Measurements from ENCODE around the gene SPO11.

The SPO11 gene

GRCh38 chr20:57382516-57382915 is 52.9 kb downstream of the SPO11 start:
- Mint-ChIP-seq H3K9me3 (no peaks in the 10 kb centered on the region), H3K36me3 (peaks cover 27% of the 10 kb centered on the region), H3K4me3 (no peak overlapping the region), H3K4me1 (peaks cover 22% of the 10 kb centered on the region), H3K27ac (no peak overlapping the region), H3K27me3 (no peaks in the 10 kb centered on the region)
- peak; percentile 16 for DNase-seq
- CTCF ChIA-PET: interaction anchor here (0.5 to 4.2 kb wide), 11 partner anchors 10 to 240 kb away, joined by 3 to 25 read pairs (median 4); partner anchors contain the start of gene RAE1

DNA sequence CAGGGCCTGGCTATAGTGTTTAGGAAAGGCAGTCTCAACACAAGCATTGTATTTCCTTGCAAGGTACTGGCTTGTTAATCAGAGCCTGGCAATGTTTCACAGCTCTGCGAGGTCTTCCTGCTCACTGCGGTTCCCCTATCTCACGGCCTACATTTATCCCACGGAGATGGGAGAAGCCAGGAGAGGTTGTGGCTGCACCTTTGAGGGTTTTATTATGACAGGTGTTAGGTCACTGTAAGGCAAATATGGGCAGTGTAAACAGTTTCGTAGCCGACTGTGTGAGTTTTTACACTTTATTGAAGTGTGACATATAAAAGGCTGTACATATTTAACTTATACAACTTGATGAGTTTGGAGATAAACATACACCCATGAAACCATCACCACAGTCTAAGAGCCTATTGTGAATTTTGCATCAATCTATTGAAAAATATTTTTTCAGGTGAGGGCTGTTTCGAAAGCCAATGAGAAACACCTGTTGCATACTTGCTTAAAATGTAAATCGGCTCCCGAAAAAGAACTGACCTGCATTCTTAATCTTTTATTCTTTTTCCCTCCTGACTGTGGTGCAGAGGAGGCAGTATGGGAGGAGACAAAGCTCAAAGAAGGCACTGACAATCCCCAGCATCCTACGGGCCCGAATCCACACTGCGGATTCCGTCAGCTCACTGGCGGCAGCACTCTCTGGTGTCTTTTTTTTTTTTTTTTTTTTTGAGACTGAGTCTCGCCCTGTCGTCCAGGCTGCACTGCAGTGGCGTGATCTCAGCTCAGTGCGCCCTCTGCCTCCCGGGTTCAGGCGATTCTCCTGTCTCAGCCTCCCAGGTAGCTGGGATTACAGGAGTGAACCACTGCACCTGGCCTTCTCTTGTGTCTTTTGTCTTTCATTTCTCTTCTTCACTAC is 54.1 kb downstream of the SPO11 start:
- Mint-ChIP-seq H3K27ac (no peak overlapping the region), H3K4me3 (no peak overlapping the region)
- CTCF ChIA-PET: interaction anchor here (1.1 to 4.1 kb wide), 4 partner anchors 15 to 112 kb away, joined by 3 to 25 read pairs (median 4); no protein-coding TSS in a partner anchor

DNA sequence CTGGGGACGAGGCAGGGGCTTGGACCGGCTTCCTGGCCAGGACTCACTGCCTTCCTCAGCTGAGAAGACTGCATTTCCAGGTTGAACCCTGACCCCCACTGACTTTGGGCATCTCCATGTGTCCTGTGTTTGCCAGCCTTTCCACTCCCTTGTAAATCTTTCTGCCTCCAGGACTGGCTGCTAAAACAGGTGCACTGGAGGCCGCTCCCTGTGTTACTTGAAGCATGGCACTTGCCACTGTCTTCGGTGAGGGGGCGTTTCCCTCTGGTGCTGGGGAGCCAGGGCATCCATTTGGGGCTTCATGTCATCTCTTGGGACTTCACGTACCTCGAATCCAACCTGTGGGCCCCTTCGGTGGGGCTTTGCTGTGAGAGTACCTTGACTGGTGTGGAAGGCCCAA is 54.9 kb downstream of the SPO11 start:
- no peak overlapping the region for H3K27ac Mint-ChIP-seq
- CTCF ChIA-PET: interaction anchor here (1.2 to 1.8 kb wide), 2 partner anchors 111 to 112 kb away, joined by 3 to 5 read pairs; no protein-coding TSS in a partner anchor
- peak; percentile 14 for DNase-seq
- H3K9me3 Mint-ChIP-seq: no peaks in the 10 kb centered on the region
- peaks cover 29% of the 10 kb centered on the region for H3K4me1 Mint-ChIP-seq
- H3K27me3 Mint-ChIP-seq: no peaks in the 10 kb centered on the region
- H3K4me3 Mint-ChIP-seq: no peak overlapping the region
- H3K36me3 Mint-ChIP-seq: peaks cover 17% of the 10 kb centered on the region

More for the DNA sequence above, 54.1 kb downstream of the SPO11 start:
- peaks cover 19% of the 10 kb centered on the region for H3K36me3 Mint-ChIP-seq
- peaks cover 25% of the 10 kb centered on the region for H3K4me1 Mint-ChIP-seq
- no peaks in the 10 kb centered on the region for H3K9me3 Mint-ChIP-seq
- DNase-seq: peak; percentile 17
- H3K27me3 Mint-ChIP-seq: no peaks in the 10 kb centered on the region

DNA sequence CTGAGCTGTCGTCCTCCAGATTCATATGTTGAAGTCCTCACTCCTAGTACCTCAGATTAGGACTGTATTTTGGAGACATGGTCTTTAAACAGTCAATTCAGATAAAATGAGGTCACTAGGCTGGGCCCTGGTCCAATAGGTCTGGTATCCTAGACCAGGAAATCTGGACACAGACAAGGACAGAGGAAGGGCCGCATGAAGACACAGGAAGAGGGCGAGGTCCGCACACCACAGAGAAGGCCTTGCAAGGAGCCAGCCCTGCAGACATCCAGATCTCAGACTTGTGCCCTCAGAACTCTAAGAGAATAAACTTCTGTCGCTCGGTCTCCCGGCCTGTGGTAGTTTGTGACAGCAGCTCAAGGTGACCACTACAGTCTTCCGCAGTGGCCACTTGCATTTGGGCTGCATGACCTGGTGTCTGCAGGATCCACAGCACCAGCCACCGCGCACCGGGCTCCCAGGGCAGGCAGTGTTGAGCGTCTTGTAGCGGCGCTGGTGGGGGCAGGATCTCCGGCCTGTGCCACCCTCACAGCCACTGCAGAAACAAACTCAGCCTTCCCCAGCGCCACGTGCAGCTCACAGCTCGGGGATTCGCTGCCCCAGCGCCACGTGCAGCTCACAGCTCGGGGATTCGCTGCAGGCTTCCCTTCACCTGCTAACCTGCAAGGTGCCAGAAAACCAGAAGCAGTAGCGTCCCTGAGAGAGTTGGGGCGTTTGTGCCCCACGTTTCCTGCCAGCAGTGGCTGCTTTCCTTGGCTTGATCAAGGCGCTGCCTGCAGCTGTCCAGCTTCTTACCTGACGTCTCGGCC is 55.6 kb downstream of the SPO11 start:
- Mint-ChIP-seq H3K4me3 (no peak overlapping the region), H3K27me3 (no peaks in the 10 kb centered on the region), H3K36me3 (peaks cover 15% of the 10 kb centered on the region), H3K9me3 (no peaks in the 10 kb centered on the region), H3K4me1 (peaks cover 36% of the 10 kb centered on the region), H3K27ac (no peak overlapping the region)
- CTCF ChIA-PET: interaction anchor here (1.2 kb wide), 2 partner anchors 48 to 111 kb away, joined by 3 to 4 read pairs; no protein-coding TSS in a partner anchor
- DNase-seq: peak; percentile 8

DNA sequence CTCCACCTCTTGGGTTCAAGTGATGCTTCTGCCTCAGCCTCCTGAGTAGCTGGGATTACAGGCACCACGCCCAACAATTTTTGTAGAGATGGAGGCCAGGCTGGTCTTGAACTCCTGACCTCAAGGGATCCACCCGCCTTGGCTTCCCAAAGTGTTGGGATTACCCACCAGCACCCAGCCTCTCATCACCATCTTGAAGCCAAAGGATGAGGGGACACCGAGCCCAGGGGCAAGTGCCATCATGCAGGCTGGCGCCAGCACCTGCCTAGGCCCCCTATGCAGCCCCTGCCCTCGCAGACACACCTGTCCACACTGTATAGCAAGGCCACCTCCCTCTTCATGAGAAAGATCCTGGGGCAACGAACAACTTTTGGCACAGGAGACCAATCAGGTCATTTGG is 56.3 kb downstream of the SPO11 start:
- Mint-ChIP-seq H3K4me3 (no peak overlapping the region), H3K4me1 (peaks cover 43% of the 10 kb centered on the region), H3K36me3 (peaks cover 11% of the 10 kb centered on the region), H3K9me3 (no peaks in the 10 kb centered on the region), H3K27ac (no peak overlapping the region), H3K27me3 (no peaks in the 10 kb centered on the region)
- no peak for DNase-seq
- CTCF ChIA-PET: interaction anchor here (1.2 to 3.0 kb wide), 3 partner anchors 12 to 110 kb away, joined by 3 to 17 read pairs (median 4); no protein-coding TSS in a partner anchor

- peaks cover 41% of the 10 kb centered on the region for H3K4me1 Mint-ChIP-seq
- H3K27me3 Mint-ChIP-seq: no peaks in the 10 kb centered on the region
- H3K9me3 Mint-ChIP-seq: no peaks in the 10 kb centered on the region
Measured at GRCh38 chr20:57386762-57387161, 57.2 kb downstream of the SPO11 start.

DNA sequence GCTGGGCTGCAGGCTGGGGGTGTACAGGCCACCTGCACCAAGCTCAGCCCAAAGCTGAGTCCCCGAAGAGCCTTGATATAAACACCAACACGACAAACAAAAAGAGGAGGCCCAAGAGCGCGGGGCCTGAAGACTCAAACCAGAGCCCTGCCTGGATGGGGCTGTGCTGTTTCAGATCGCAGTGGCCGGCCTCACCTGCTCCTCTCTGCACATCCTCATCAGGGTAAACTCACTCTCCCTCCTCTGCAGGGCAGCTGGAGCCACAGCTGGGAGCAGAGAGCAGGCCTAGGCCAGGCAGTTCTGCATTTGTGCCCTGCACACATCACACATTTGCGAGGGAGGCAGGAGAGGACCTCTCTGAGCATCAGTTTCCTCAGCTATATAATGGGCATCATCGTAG is 57.9 kb downstream of the SPO11 start:
- no peaks in the 10 kb centered on the region for H3K9me3 Mint-ChIP-seq
- no peaks in the 10 kb centered on the region for H3K27me3 Mint-ChIP-seq
- no peak overlapping the region for H3K27ac Mint-ChIP-seq
- H3K4me3 Mint-ChIP-seq: no peak overlapping the region
- H3K36me3 Mint-ChIP-seq: peaks cover 14% of the 10 kb centered on the region
- H3K4me1 Mint-ChIP-seq: peaks cover 34% of the 10 kb centered on the region
- CTCF ChIA-PET: interaction anchor here (0.7 to 3.0 kb wide), 5 partner anchors 11 to 120 kb away, joined by 3 to 17 read pairs (median 3); no protein-coding TSS in a partner anchor
- DNase-seq: peak; percentile 10

More at GRCh38 chr20:57386762-57387161, 57.2 kb downstream of the SPO11 start:
- Mint-ChIP-seq H3K36me3 (peaks cover 11% of the 10 kb centered on the region), H3K27ac (no peak overlapping the region), H3K4me3 (no peak overlapping the region)
- DNase-seq: peak; percentile 17
- CTCF ChIA-PET: interaction anchor here (1.1 to 3.0 kb wide), 2 partner anchors 11 to 49 kb away, joined by 3 to 17 read pairs; no protein-coding TSS in a partner anchor

DNA sequence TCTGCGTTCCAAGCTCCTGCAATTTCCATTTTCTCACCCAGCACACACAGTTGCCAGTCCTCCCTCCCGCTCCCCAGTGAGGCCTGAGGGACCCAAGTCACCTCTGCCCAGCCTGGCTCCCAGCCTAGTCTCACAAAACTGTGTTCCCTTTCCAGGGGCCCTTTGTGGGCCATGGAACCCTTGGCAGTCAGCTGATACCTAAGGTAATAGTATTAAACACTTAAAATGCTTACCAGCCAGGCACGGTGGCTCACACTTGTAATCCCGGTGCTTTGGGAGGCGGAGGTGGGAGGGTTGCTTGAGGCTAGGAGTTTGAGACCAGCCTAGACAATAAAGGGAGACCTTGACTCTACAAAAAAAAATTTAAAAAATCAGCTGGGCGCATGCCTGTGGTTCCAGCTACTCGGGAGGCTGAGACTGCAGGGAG is 58.4 kb downstream of the SPO11 start:
- peaks cover 31% of the 10 kb centered on the region for H3K4me1 Mint-ChIP-seq
- H3K36me3 Mint-ChIP-seq: peaks cover 19% of the 10 kb centered on the region
- H3K27ac Mint-ChIP-seq: no peak overlapping the region
- CTCF ChIA-PET: interaction anchor here (0.6 to 3.0 kb wide), 8 partner anchors 10 to 231 kb away, joined by 3 to 17 read pairs (median 4); no protein-coding TSS in a partner anchor
- DNase-seq: peak; percentile 4
- no peaks in the 10 kb centered on the region for H3K9me3 Mint-ChIP-seq
- no peak overlapping the region for H3K4me3 Mint-ChIP-seq
- no peaks in the 10 kb centered on the region for H3K27me3 Mint-ChIP-seq

DNA sequence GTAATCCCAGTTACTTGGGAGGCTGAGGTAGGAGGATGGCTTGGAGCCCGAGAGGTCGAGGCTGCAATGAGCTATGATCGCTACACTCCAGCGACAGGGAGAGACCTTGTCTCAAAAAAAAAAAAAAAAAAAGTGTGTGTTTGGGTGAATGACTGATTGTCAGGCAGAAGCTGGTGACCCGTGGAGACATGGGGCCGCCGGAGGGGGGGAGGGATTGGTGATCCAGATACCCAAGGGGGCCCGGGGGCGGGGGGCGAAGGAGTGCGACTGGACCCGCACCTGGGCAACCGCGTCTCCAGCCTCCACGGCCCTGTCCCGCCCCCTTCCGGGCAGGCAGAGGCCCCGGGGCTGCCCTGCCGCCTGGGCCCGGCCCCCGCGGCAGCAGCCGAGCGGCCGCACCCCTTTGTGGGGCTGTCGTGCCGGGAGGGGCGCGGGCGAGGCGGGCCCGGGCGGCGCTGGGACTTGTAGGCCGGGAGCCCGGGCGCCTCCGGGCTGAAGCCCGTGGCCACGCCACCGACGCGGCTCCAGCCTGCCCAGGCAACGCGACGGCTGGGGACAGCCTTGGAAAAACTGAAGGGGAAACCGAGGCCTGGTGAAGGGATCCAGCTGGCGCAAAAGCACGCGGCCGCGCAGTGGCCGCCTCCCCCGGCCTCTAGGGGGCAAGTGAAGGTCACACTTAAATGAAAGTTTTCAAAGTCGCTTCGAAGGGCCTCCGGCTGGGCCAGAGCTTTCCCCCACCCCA is 59.5 kb downstream of the SPO11 start:
- H3K9me3 Mint-ChIP-seq: no peaks in the 10 kb centered on the region
- H3K27ac Mint-ChIP-seq: peak overlapping the region; percentile 87
- CTCF ChIA-PET: interaction anchor here (0.7 to 3.0 kb wide), 5 partner anchors 9 to 119 kb away, joined by 3 to 17 read pairs (median 4); no protein-coding TSS in a partner anchor
- no peaks in the 10 kb centered on the region for H3K27me3 Mint-ChIP-seq
- peak; percentile 73 for DNase-seq
- H3K4me1 Mint-ChIP-seq: peaks cover 36% of the 10 kb centered on the region
- peaks cover 30% of the 10 kb centered on the region for H3K36me3 Mint-ChIP-seq
- peak overlapping the region; percentile 77 for H3K4me3 Mint-ChIP-seq

DNA sequence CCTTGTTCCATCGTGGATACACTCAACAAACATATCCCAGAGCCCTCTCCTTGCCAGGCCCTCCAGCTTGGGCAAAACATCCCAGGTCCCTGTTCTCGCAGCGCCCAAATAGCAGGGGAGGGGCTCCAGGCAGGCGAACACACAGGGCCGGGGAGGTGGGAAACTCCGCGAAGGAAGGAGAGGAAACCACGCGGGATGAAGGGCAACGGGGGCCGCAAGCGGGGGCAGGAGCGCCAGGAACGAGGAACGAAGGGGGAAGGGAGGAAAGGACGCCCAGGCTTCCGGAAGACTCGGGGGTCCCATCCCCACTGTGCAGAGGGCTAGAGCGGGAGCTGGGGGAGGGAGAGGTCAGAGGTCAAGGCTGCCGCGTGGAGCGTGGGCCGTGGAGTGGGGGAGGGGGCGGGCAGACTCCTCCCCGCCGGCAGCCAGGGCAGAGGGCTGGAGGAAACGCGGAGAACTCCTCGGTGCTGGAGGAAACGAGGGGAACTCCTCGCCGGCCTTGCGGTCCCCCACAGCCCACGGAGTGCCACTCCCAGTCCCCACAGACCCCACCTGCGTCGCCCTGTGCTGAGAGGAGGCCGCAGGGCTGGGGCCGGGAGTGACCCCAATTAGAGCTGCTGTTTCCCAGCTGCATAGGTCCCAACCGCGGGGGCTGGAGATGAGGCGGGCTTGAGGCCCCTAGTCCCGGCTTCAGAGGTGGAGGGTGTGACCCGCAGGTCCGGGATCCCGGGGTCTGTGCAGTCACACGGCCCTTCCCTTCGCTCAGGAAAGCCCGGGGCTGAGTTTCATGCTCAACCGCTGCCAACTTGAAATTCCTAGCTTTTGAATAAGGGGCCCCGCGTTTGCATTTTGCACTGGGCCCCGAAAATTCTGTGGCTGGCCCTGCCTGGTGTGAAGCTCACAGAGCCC is 60.3 kb downstream of the SPO11 start:
- Mint-ChIP-seq H3K9me3 (no peaks in the 10 kb centered on the region), H3K4me3 (peak overlapping the region; percentile 77), H3K27me3 (no peaks in the 10 kb centered on the region), H3K4me1 (peaks cover 42% of the 10 kb centered on the region), H3K36me3 (peaks cover 30% of the 10 kb centered on the region), H3K27ac (peak overlapping the region; percentile 93)
- CTCF ChIA-PET: interaction anchor here (0.7 to 1.7 kb wide), 10 partner anchors 8 to 118 kb away, joined by 3 to 8 read pairs (median 4); no protein-coding TSS in a partner anchor
- peak; percentile 72 for DNase-seq

DNA sequence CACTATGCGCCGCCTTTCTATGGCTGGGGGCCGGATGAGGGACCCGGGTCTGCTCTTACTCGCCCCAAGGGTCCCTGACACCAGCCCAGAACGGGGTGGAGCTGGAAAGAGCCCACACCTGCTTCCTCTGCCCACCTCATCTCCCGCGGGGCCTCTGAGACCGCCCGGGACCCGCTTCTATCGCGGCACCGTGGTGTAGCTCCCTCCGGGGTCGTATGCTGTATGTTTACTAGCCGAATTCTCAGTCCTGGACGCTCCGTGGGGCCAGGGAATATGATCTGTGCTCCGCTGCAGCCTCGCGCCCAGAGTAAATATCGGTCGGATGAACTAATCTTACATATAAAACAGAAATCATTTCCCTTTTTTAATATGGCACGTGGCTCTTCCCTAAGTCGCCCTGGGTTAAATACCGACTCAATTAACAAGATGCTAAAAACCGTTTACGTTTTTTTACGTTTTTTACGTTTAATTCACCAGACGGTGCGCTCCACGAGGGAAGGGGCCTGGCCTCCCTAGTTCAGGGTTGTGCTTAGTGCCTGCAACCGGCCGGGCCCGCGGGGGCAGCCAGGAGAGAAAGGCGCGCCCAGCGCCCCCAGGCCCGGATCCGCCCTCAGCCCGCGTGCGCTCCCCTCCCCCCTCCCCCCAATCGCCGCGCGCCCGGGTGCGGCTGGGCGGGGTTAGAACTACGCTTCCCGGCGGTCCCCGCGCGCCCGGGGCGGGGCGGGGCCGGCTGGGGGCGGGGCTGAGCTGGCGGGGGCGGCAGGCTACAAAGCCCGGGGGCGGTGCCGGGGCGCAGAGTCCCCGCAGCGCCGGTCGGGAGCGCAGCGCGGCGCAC is 61.2 kb downstream of the SPO11 start, which contains the start of gene RBM38:
RBM38 (plus strand) TSS at position 793 of the 835 bp plus-strand sequence. CDS start 186 bp downstream, outside the sequence.
- peak; percentile 80 for DNase-seq
- Mint-ChIP-seq H3K9me3 (no peaks in the 10 kb centered on the region), H3K27me3 (no peaks in the 10 kb centered on the region), H3K27ac (peak within 1 kb of the TSS; percentile 95), H3K36me3 (peaks cover 37% of the 10 kb centered on the region), H3K4me1 (peaks cover 49% of the 10 kb centered on the region), H3K4me3 (peak within 1 kb of the TSS; percentile 97)
- CTCF ChIA-PET: interaction anchor here (1.1 to 1.9 kb wide), 8 partner anchors 9 to 108 kb away, joined by 3 to 8 read pairs (median 5); no protein-coding TSS in a partner anchor

All from activated naive CD4-positive, alpha-beta T cell treated with anti-CD3 and anti-CD28 coated beads, Interleukin-2, amount 10 ng/mL, durations not matched to agents 7 days and 5 days (primary cell).